ENCODE results near the gene YBEY.

- TF ChIP-seq POLR2A (IDR thresholded peaks at IDR 0.05; ENCODE audit: low read length) (peak; percentile 10), GATA1 (IDR thresholded peaks at IDR 0.05; ENCODE audit: low read depth, low read length) (no peak)
These were observed 31.7 kb downstream of the YBEY start for GRCh38 chr21:46317710-46318463.
